NCI-H2107 treated with DMSO at 0.1 percent for 48 hours (cell line): ENCODE results near the gene TLE5.
"Not testable (repeated sequence)": the region's sequence is repeated elsewhere in the genome, so short reads cannot be mapped to it uniquely, and the experiment has no call there.

Experiments
- DNase-seq: peaks from one replicate; lab custom pipeline; 2025; ENCODE audit not compliant: unreplicated experiment; lab: John Stamatoyannopoulos, UW

The TLE5 gene

GRCh38 chr19:3045885-3046697 is 16.2 kb downstream of the TLE5 start:
- DNase-seq = peak; percentile 15

GRCh38 chr19:3045191-3045590 is 17.1 kb downstream of the TLE5 start:
- DNase-seq = no peak

- DNase-seq = peak; percentile 26
Measured at GRCh38 chr19:3042621-3043267, 19.6 kb downstream of the TLE5 start.

GRCh38 chr19:3041761-3042620 is 20.3 kb downstream of the TLE5 start:
- no peak for DNase-seq

- no peak for DNase-seq
Measured at GRCh38 chr19:3041327-3041726, 21.0 kb downstream of the TLE5 start.

- no peak for DNase-seq
Measured at GRCh38 chr19:3039641-3040077, 22.6 kb downstream of the TLE5 start.

- no peak for DNase-seq
Measured at GRCh38 chr19:3039125-3039524, 23.2 kb downstream of the TLE5 start.

GRCh38 chr19:3038214-3038613 is 24.1 kb downstream of the TLE5 start:
- DNase-seq = no peak

GRCh38 chr19:3036977-3037544 is 25.2 kb downstream of the TLE5 start:
- not testable (repeated sequence) for DNase-seq

- peak; percentile 89 for DNase-seq
Measured at GRCh38 chr19:3036119-3036976, 25.9 kb downstream of the TLE5 start.

- DNase-seq = peak; percentile 96
Measured at GRCh38 chr19:3035542-3036118, 26.7 kb downstream of the TLE5 start.

GRCh38 chr19:3034656-3035541 is 27.4 kb downstream of the TLE5 start:
- DNase-seq = no peak

- DNase-seq = no peak
Measured at GRCh38 chr19:3034406-3034655, 28.0 kb downstream of the TLE5 start.

GRCh38 chr19:3033595-3034405 is 28.5 kb downstream of the TLE5 start:
- DNase-seq = no peak

- no peak for DNase-seq
Measured at GRCh38 chr19:3031607-3031867, 30.8 kb downstream of the TLE5 start.

- no peak for DNase-seq
Measured at GRCh38 chr19:3029065-3029923, 33.0 kb downstream of the TLE5 start, which contains the start of gene TLE2. Gene TLE2, minus strand, starts transcription at chr19:3029280. Its CDS starts 376 bp downstream, at chr19:3028904.

GRCh38 chr19:3028305-3029064 is 33.8 kb downstream of the TLE5 start:
- no peak for DNase-seq
